Bronchial epithelial cell (primary cell): ENCODE results near the gene TK1. TPM values are rescaled to one million over a fixed set of nuclear protein-coding genes. Genes with fewer than 3 reads are reported as not detected.

ENCODE experiments used
- DNase-seq: peaks from one replicate; pipeline ENCODE4 v3.0.0-alpha.2; 2010; ENCODE audit warnings: low read depth
- FAIRE-seq: peaks from 2 replicates; lab custom pipeline; 2011; peaks lifted over from hg19 to GRCh38; lab: Jason Lieb, UNC
- H3K27me3 ChIP-seq: 2 replicates; pipeline ENCODE4 v1.5.1; 2011; ENCODE audit warnings: low read length; ENCODE audit not compliant: control insufficient read depth, insufficient read depth
- H3K36me3 ChIP-seq: 2 replicates; pipeline ENCODE4 v1.5.1; 2011; ENCODE audit warnings: low read length; ENCODE audit not compliant: control insufficient read depth, insufficient read depth
- H3K4me3 ChIP-seq: 2 replicates; pipeline ENCODE4 v1.5.1; 2011; ENCODE audit warnings: mild to moderate bottlenecking, low read depth, low read length, control low read depth
- total RNA-seq: library from RNA; depleted of rRNA; stranded (reverse); fragments of >200 nt; gene quantifications from 2 replicates; pipeline ENCODE4 v1.2.1, GENCODE V29; 2014
- TF ChIP-seq, protein P1 (sequence below): IDR thresholded peaks from 2 replicates; pipeline ENCODE4 v1.5.1; 2011; ENCODE audit warnings: mild to moderate bottlenecking, moderate library complexity, low read length, control low read depth, inconsistent platforms; ENCODE audit not compliant: insufficient read depth, severe bottlenecking

TK1 gene
- total RNA-seq, 1 donor from 2014 or later, result 0.79 TPM

DNA sequence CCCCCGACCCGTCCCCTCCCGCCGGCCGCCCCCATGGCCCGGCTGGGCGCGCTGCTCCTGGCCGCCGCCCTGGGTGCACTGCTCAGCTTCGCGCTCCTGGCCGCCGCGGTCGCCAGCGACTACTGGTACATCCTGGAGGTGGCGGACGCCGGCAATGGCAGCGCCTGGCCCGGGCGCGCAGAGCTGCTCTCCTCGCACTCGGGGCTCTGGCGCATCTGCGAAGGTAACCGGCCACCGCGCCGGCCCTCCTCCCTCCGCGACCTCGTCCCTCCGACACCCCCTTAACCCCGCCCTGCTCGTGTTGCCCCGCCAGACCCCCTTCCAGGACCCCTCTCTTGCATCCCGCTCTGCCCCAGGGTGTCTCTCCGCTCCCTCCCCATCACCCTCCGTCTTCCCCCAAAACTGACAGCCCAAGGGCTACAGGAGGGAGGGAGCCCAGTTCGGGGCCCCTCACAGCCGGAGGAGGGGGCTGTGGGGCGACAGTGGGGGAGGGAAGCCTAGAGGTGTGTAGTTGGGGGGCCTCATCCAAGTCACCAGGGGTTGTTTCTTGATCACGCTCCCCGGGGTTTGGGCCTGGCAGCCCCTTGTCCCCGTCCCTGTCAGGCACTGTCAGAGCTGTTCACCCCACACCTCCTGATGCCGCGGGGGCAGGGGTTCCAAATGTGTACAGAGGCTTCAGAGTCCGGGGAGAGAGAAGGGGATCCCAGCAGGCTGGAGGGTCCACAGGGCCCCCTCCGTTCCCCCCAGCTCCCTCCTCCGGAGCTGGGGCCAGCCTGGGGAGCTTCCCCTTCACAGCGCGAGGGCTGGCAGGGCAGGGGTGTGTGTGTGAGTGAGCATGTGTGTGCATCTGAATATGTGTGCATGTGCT lies 45.4 kb upstream of the TK1 start:
- DNase-seq, result no peak
- FAIRE-seq, result no peak
- TF ChIP-seq, protein P1, sequence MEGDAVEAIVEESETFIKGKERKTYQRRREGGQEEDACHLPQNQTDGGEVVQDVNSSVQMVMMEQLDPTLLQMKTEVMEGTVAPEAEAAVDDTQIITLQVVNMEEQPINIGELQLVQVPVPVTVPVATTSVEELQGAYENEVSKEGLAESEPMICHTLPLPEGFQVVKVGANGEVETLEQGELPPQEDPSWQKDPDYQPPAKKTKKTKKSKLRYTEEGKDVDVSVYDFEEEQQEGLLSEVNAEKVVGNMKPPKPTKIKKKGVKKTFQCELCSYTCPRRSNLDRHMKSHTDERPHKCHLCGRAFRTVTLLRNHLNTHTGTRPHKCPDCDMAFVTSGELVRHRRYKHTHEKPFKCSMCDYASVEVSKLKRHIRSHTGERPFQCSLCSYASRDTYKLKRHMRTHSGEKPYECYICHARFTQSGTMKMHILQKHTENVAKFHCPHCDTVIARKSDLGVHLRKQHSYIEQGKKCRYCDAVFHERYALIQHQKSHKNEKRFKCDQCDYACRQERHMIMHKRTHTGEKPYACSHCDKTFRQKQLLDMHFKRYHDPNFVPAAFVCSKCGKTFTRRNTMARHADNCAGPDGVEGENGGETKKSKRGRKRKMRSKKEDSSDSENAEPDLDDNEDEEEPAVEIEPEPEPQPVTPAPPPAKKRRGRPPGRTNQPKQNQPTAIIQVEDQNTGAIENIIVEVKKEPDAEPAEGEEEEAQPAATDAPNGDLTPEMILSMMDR, result no peak
- H3K36me3 ChIP-seq, result no peaks in the 10 kb centered on the region
- H3K4me3 ChIP-seq, result no peak overlapping the region
- peaks cover 15% of the 10 kb centered on the region for H3K27me3 ChIP-seq

- H3K27me3 ChIP-seq, result peaks cover 15% of the 10 kb centered on the region
- no peaks in the 10 kb centered on the region for H3K36me3 ChIP-seq
- no peak for DNase-seq
- H3K4me3 ChIP-seq, result no peak within 1 kb of the TSS
- TF ChIP-seq, protein P1, result no peak
- FAIRE-seq, result no peak
Measured at GRCh38 chr17:78230996-78231935, 44.4 kb upstream of the TK1 start, which contains the start of gene TMEM235. TSS of gene TMEM235 (plus strand) at chr17:78231631. CDS start at chr17:78232024, 393 bp downstream.

DNA sequence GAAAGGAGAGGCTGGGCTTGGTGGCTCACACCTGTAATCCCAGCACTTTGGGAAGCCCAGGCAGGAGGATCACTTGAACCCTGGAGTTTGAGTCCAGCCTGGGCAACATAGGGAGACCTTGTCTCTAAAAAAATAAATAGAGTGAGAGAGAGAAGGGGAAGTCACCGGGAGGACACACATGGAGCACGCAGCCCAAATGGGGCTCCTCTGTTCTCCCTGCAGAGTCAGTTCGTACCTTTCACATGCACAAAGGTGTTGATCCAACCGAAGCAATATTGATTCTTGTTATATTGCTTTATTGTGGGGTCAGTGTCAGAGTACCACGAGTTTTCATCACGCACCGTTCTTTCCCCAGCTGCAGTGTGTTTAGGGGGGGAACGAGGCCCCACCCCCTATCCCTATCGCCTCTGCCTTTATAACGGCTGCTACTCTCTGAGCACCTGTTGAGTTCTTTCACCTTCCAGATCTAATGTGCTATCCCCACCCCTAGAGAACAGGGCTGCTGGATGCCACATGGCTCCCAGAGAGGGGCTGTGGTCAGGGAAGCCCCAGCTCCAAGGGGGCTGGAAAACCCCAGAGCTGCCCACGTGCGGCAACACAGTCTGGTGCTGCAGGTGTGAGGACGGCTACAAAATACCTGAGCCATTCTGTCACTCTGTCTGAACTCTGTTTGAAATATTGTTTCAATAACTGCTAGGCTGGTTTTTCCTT lies 43.6 kb upstream of the TK1 start:
- TF ChIP-seq, protein P1, result no peak
- no peaks in the 10 kb centered on the region for H3K36me3 ChIP-seq
- no peak for FAIRE-seq
- H3K4me3 ChIP-seq, result no peak overlapping the region
- peaks cover 15% of the 10 kb centered on the region for H3K27me3 ChIP-seq
- no peak for DNase-seq

DNA sequence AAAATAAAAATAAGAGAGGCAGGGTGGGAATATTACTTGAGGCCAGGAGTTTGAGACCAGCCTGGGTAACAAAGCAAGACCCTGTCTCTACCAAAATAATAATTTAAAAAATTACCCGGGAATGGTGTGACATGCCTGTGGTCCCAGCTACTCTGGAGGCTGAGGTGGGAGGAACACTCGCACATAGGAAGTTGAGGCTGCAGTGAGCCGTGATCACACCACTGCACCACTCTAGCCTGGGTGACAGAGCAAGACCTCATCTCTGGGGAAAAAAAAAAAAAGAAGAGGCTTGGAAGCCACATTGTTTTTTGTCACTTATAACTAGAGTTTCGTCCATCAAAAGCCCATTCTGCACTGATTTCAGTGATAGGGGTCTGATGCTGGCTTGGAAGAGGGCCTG lies 41.3 kb upstream of the TK1 start:
- FAIRE-seq, result no peak
- Histone ChIP-seq H3K36me3 (peaks cover 6% of the 10 kb centered on the region), H3K4me3 (no peak overlapping the region), H3K27me3 (peaks cover 15% of the 10 kb centered on the region)
- TF ChIP-seq, protein P1, result no peak
- no peak for DNase-seq

DNA sequence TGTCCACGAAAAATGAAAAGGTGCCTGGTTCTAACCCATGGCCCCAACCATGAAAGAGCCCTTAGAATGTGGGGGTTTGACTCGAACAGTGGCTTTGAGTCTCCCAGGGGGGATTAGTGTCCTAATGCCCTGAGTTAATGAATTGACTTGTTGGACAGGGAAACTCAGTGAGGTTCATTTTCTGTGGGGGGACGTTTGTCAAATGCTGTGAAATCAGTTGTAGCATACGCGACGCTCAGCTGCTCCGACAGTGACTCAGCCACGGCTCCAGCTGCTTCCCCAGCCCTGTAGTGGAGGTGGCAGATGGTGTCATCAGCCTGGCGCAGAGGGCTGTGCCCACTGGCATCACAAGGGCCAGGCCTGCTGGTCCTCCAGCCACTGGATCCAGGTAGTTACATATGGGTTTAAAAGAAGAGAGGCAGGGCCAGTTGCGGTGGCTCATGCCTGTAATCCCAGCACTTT lies 40.6 kb upstream of the TK1 start:
- peaks cover 11% of the 10 kb centered on the region for H3K27me3 ChIP-seq
- peaks cover 6% of the 10 kb centered on the region for H3K36me3 ChIP-seq
- H3K4me3 ChIP-seq, result no peak overlapping the region
- TF ChIP-seq, protein P1, result no peak
- FAIRE-seq (no peak), DNase-seq (no peak)
